SK-N-MC (cell line): ENCODE results near the gene CACNA1C.

ENCODE experiments used
- EZH2 ChIP-seq: fragments of 200-600 bp; sonication (generic); IDR thresholded peaks from one replicate; pipeline ENCODE4 v1.6.1; 2017; ENCODE audit warnings: antibody characterized with exemption
- FOXP2 ChIP-seq: optimal IDR thresholded peaks from 2 replicates; pipeline ENCODE3; 2011; ENCODE audit warnings: mild to moderate bottlenecking, moderate library complexity; ENCODE audit not compliant: insufficient read depth; ENCODE audit errors: extremely low read length, control extremely low read depth
- POLR2AphosphoS5 ChIP-seq: IDR thresholded peaks from 2 replicates; pipeline ENCODE4 v1.6.1; 2012; ENCODE audit warnings: mild to moderate bottlenecking, low read depth, low read length, borderline replicate concordance

DNA sequence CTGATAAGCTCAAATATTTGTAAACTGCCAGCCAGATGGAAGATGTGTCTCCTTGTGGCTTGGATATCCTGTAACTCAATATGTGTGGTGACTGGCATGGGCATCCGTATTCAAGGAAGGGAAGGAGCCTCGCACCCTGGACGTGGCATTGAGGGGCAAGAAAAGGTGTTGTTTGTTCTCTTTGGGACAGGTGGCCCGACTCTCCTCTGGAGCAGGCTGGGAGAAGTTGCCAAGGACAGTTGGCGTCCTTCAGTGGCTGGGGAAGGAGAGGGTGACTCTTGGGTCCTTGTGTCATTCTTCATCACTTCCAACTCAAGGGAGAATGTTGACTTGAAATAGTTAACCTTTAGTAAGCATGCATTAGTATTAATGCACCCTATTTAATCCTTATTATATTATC lies 39.6 kb downstream of the CACNA1C start:
- no peak for TF ChIP-seq POLR2AphosphoS5
- TF ChIP-seq EZH2 = no peak
- TF ChIP-seq FOXP2 = no peak
